OCI-LY7 (cell line): ENCODE results near the gene QRFP.

Experiments
- CTCF ChIP-seq: fragments of 200-600 bp; sonication (generic); conservative IDR thresholded peaks from 2 replicates; pipeline ENCODE4 v1.5.1; 2014; ENCODE audit warnings: mild to moderate bottlenecking, antibody characterized with exemption, low read length, moderate library complexity, mixed read lengths
- EZH2phosphoT487 ChIP-seq: fragments of 200-600 bp; sonication (generic); IDR thresholded peaks from 2 replicates; pipeline ENCODE4 v1.6.1; 2018; ENCODE audit warnings: low read depth, borderline replicate concordance, mild to moderate bottlenecking, mixed run types, antibody characterized with exemption, low read length, moderate library complexity, mixed read lengths

GRCh38 chr9:130893341-130894101, 3.1 kb downstream of the QRFP start:
- no peak for TF ChIP-seq CTCF
- TF ChIP-seq EZH2phosphoT487 = no peak
